Mesendoderm (in vitro differentiated cells): ENCODE measurements around the gene ADRA2B.
"Not testable (repeated sequence)": the region's sequence is repeated elsewhere in the genome, so short reads cannot be mapped to it uniquely, and the experiment has no call there.

Experiments
- DNase-seq: peaks from one replicate; pipeline ENCODE4 v3.0.0; 2013
- H2AK5ac ChIP-seq: 2 replicates; pipeline ENCODE4 v1.6.1; 2013; ENCODE audit warnings: low read length, inconsistent platforms
- H2BK120ac ChIP-seq: 2 replicates; pipeline ENCODE4 v1.6.1; 2013; ENCODE audit warnings: low read depth, mild to moderate bottlenecking, low read length, moderate library complexity, mixed read lengths
- H2BK15ac ChIP-seq: replicated peaks from 2 replicates; pipeline ENCODE4 v1.6.1; 2013; ENCODE audit warnings: low read depth, mild to moderate bottlenecking, moderate library complexity
- H2BK5ac ChIP-seq: 2 replicates; pipeline ENCODE4 v1.6.1; 2013; ENCODE audit warnings: low read length, inconsistent platforms
- H3K18ac ChIP-seq: 2 replicates; pipeline ENCODE4 v1.6.1; 2013; ENCODE audit warnings: mild to moderate bottlenecking, low read length, mixed read lengths
- H3K23ac ChIP-seq: one replicate; pipeline ENCODE4 v1.6.1; 2013; ENCODE audit warnings: low read length
- H3K27ac ChIP-seq: 2 replicates; pipeline ENCODE4 v1.5.1; 2013; ENCODE audit warnings: low read depth, mild to moderate bottlenecking, inconsistent platforms, low read length, moderate library complexity
- H3K27me3 ChIP-seq: 2 replicates; pipeline ENCODE4 v1.6.1; 2013; ENCODE audit warnings: low read length, control low read depth, mild to moderate bottlenecking, inconsistent platforms; ENCODE audit not compliant: insufficient read depth, poor library complexity
- H3K36me3 ChIP-seq: 2 replicates; pipeline ENCODE4 v1.6.1; 2013; ENCODE audit warnings: low read length, inconsistent platforms; ENCODE audit not compliant: control insufficient read depth, insufficient read depth
- H3K4ac ChIP-seq: one replicate; pipeline ENCODE4 v1.6.1; 2013; ENCODE audit warnings: low read depth, mild to moderate bottlenecking, low read length, moderate library complexity
- H3K4me1 ChIP-seq: 2 replicates; pipeline ENCODE4 v1.6.1; 2013; ENCODE audit warnings: low read depth, low read length, inconsistent platforms; ENCODE audit not compliant: control insufficient read depth
- H3K4me2 ChIP-seq: 2 replicates; pipeline ENCODE4 v1.6.1; 2013; ENCODE audit warnings: low read length
- H3K4me3 ChIP-seq: 2 replicates; pipeline ENCODE4 v1.5.1; 2013; ENCODE audit warnings: mild to moderate bottlenecking, low read length
- H3K56ac ChIP-seq: one replicate; pipeline ENCODE4 v1.6.1; 2013; ENCODE audit warnings: low read length
- H3K79me1 ChIP-seq: 2 replicates; pipeline ENCODE4 v1.6.1; 2013; ENCODE audit warnings: low read length, inconsistent platforms
- H3K79me2 ChIP-seq: 2 replicates; pipeline ENCODE4 v1.6.1; 2013; ENCODE audit warnings: mild to moderate bottlenecking, low read length; ENCODE audit not compliant: control insufficient read depth, insufficient read depth
- H3K9ac ChIP-seq: 2 replicates; pipeline ENCODE4 v1.6.1; 2013; ENCODE audit warnings: low read length, inconsistent platforms
- H4K5ac ChIP-seq: one replicate; pipeline ENCODE4 v1.6.1; 2013; ENCODE audit warnings: low read length
- H4K8ac ChIP-seq: one replicate; pipeline ENCODE4 v1.6.1; 2013; ENCODE audit warnings: low read depth, mild to moderate bottlenecking, control low read depth, low read length, moderate library complexity
- WGBS: extraction: QIAGEN DNeasy Blood & Tissue Kit; methylation state at CpG from one replicate; pipeline ENCODE4 v1.1.7; 2013; ENCODE audit warnings: low lambda C conversion rate, missing lambda C conversion rate; ENCODE audit not compliant: insufficient coverage; ENCODE audit errors: extremely low coverage; 5-methylcytosine and 5-hydroxymethylcytosine counted together

Gene ADRA2B

GRCh38 chr2:96065381-96065930 lies 50.9 kb downstream of the ADRA2B start:
- Histone ChIP-seq H3K4me2 (no peak overlapping the region), H3K18ac (no peak overlapping the region), H2AK5ac (no peak overlapping the region), H3K27me3 (no peaks in the 10 kb centered on the region), H3K36me3 (no peaks in the 10 kb centered on the region), H2BK5ac (no peak overlapping the region), H3K79me1 (no peaks in the 10 kb centered on the region), H3K27ac (no peak overlapping the region), H3K9ac (no peak overlapping the region), H4K8ac (no peak overlapping the region), H3K56ac (no peak overlapping the region), H3K79me2 (no peaks in the 10 kb centered on the region), H3K4me3 (no peak overlapping the region), H4K5ac (no peak overlapping the region), H3K4me1 (no peaks in the 10 kb centered on the region), H3K4ac (no peak overlapping the region), H2BK120ac (no peak overlapping the region), H3K23ac (no peak overlapping the region), H2BK15ac (no peak overlapping the region)
- no CpG with 5 or more reads among the region's 4 CpGs for WGBS
- no peak for DNase-seq

GRCh38 chr2:96064760-96065159 lies 51.6 kb downstream of the ADRA2B start:
- H2BK5ac ChIP-seq, H3K4ac ChIP-seq, H3K4me1 ChIP-seq, H3K23ac ChIP-seq, H3K36me3 ChIP-seq, H3K27ac ChIP-seq, H3K4me2 ChIP-seq, H3K9ac ChIP-seq, H3K27me3 ChIP-seq, H3K56ac ChIP-seq, H2BK15ac ChIP-seq, H4K5ac ChIP-seq, H3K18ac ChIP-seq, H3K79me1 ChIP-seq, H2BK120ac ChIP-seq, DNase-seq, H2AK5ac ChIP-seq, H4K8ac ChIP-seq, H3K79me2 ChIP-seq, H3K4me3 ChIP-seq: not testable (repeated sequence)

DNA sequence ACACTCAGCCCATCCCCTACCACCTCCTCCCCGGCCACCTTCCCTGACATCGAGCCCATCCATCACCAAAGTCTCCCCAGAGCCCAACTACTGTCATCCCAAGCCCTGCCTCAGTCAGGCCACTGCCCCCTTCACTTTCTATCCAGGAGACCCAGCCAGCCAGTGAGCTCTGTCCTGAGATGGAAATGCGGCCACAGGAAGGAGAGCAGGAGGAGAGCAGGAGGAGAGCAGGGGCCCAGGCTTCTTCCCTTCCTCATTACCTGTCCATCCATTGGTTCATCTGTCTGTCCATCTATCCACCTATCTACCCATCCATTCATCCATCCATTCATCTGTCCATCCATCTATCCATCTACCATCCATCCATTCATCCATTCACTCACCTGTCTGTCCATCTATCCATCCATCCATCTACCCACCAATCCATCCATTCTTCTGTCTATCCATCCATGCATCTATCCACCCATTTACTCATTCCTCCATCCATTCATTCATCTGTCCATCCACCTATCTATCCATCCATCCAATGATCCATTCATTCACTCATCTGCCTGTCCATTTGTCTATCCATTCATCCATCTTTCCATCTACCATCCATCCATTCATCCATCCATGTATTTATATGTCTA lies 52.2 kb downstream of the ADRA2B start:
- H3K27me3 ChIP-seq, H4K5ac ChIP-seq, H3K56ac ChIP-seq, H2AK5ac ChIP-seq, H3K9ac ChIP-seq, H2BK120ac ChIP-seq, H3K4ac ChIP-seq, H3K4me1 ChIP-seq, H2BK5ac ChIP-seq, H3K4me2 ChIP-seq, H3K36me3 ChIP-seq, H4K8ac ChIP-seq, H3K79me1 ChIP-seq, H3K27ac ChIP-seq, H3K18ac ChIP-seq, H2BK15ac ChIP-seq, DNase-seq, H3K79me2 ChIP-seq, H3K23ac ChIP-seq, H3K4me3 ChIP-seq: not testable (repeated sequence)
- WGBS = no CpG with 5 or more reads among the region's 3 CpGs

- H4K5ac ChIP-seq, H3K79me2 ChIP-seq, H3K56ac ChIP-seq, H3K4me2 ChIP-seq, H3K36me3 ChIP-seq, H2BK120ac ChIP-seq, H3K18ac ChIP-seq, H3K27ac ChIP-seq, H2AK5ac ChIP-seq, H3K9ac ChIP-seq, H3K23ac ChIP-seq, H2BK15ac ChIP-seq, H3K4me3 ChIP-seq, H3K4ac ChIP-seq, H2BK5ac ChIP-seq, H4K8ac ChIP-seq, H3K27me3 ChIP-seq, H3K79me1 ChIP-seq, H3K4me1 ChIP-seq: not testable (repeated sequence)
- no CpG with 5 or more reads among the region's 12 CpGs for WGBS
- DNase-seq = peak; percentile 59
These were observed 53.1 kb downstream of the ADRA2B start for GRCh38 chr2:96063116-96063899.
